ENCODE data around the gene MT2A.

MT2A gene

DNA sequence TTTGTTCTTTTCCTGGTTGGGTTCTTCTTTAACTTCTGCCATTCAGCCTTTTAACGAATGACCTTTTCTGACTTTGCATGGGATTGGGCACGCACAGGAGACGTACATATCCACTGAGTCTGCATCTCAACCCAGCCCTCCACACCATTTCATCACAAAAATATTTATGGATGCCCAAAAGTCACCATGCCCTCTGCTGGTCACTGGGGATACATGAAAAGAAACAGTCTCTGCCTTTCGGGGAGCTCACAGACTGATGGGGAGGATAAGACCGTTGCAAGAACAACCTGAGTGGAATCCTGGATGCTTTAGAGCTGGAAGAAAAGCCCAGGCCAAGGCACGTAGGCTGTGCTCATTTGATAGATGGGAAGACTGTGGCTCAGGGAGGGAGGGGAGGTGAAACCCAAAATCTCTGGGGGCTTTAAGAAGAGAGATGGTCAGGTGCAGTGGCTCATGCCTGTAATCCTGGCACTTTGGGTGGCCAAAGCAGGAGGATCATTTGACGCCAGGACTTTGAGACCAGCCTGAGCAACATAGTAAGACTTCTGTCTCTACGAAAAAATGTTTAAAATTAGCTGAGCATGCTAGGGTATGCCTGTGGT is 7.9 kb upstream of the MT2A start:
- ATAC-seq (peak; percentile 51), DNase-seq (peak; percentile 20)

- DNase-seq (no peak), ATAC-seq (no peak)
Observed at GRCh38 chr16:56601325-56601724, 7.1 kb upstream of the MT2A start.

GRCh38 chr16:56603589-56603988 is 4.8 kb upstream of the MT2A start:
- DNase-seq (peak; percentile 26), ATAC-seq (no peak)

DNA sequence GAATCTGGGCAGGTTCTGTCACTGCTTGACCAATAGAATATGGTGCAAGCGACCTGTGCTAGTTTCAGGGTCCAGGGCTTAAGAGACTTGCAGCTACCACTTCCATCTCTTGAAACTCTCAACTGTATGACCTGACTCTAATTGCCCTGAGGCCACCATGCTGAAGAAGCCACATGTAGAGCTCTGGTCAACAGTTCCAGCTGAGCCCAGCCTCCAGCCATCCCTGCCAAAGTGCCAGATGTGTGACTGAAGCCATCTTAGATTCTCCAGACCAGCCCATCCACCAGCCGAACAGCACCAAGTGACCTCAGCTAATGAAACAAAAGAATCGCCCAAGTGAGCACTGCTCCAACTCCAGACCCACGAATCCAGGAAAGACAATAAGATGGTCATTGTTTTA is 3.4 kb upstream of the MT2A start:
- no peak for DNase-seq
- ATAC-seq = no peak

GRCh38 chr16:56605475-56605874 is 2.9 kb upstream of the MT2A start:
- ATAC-seq (no peak), DNase-seq (no peak)

- ATAC-seq = no peak
- DNase-seq = peak; percentile 28
Observed at GRCh38 chr16:56606071-56606475, 2.3 kb upstream of the MT2A start.

GRCh38 chr16:56606476-56607108 is 1.8 kb upstream of the MT2A start:
- DNase-seq = no peak

DNA sequence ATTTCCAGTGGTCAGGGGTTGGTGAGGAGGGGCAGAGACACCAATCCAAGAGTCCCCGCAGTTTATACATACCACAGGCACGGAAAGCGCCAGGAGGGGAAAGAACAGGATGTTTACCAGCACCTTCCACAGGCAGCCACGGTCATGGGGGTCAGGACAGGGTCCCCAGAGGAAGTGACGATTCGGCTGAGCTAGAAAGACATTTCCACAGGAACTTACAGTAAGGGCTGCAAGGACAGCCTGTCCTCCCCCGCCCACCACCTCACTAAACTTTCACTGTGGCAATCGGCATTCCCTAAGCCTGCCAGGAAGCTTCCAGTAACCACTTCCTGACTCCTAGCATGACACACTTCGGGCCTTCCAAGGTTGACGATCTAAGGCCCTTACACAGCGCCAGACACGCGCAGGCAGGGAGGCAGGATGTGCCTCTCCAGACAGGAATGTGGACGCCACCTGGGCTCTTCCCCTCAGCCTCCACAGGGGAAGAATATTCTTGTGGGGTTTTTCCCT is 1.2 kb upstream of the MT2A start:
- ATAC-seq (no peak), DNase-seq (peak; percentile 37)

More at GRCh38 chr16:56606476-56607108, 1.8 kb upstream of the MT2A start:
- no peak for ATAC-seq

GRCh38 chr16:56607675-56608042 is 725 bp upstream of the MT2A start:
- no peak for DNase-seq
- ATAC-seq = no peak

- no peak for ATAC-seq
- DNase-seq = no peak
Observed at GRCh38 chr16:56608876-56609462, 585 bp downstream of the MT2A start.

- ATAC-seq (peak; percentile 44), DNase-seq (peak; percentile 80)
Observed at GRCh38 chr16:56609463-56609921, 1.1 kb downstream of the MT2A start.

DNA sequence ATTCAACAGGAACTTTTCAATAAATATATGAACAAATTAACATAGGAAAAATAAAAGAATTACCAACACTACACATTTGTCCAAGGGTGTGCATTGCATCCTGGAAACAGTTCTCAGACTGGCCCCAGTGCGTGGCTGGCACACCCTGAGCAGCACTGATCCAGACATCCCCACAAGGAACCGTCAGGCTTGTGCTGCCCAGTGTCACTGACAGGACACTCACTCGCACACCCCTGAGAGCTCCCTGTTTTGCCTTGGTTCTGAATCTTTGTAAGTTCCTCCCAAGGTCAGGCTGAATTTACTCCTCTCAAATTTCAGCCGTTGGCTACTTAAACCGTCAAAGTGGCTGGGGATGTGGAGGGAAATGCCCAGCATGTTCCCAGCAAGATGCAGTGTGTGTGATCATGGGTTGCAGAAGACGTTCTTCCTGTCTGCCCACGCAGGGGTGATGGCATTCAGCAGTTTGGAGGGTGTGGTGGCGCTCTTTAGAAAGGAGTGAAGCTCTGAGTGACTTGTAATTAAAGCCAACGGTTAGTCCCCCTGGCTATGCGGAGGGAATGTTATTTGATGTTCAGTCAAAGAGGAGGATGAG is 1.7 kb downstream of the MT2A start:
- ATAC-seq (peak; percentile 57), DNase-seq (peak; percentile 85)

DNA sequence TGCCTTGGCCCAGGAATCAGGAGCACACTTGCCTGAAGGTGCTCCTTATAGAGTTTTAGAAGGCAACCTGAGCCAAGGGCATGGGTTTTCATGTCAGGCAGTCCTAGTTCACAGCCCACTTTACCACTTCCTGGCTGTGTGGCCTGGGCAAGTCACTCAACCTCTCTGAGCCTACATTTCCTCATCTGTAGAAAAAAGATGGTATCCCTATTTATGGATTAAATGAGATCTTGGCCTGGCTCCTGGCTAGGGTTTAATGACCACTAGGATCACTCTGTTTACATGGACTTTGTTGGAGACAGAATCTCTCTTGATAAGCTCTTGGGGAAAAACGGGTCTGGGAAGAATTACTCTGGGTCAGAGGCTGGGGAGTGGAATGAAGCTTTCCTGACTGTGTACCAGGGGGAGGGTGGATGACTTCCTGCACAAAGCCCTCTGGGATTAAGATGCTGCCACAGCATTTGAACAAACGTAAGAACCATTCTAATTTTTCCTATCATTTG is 2.3 kb downstream of the MT2A start:
- ATAC-seq (peak; percentile 33), DNase-seq (no peak)

GRCh38 chr16:56611281-56611833 is 3.0 kb downstream of the MT2A start:
- DNase-seq (no peak), ATAC-seq (no peak)

DNA sequence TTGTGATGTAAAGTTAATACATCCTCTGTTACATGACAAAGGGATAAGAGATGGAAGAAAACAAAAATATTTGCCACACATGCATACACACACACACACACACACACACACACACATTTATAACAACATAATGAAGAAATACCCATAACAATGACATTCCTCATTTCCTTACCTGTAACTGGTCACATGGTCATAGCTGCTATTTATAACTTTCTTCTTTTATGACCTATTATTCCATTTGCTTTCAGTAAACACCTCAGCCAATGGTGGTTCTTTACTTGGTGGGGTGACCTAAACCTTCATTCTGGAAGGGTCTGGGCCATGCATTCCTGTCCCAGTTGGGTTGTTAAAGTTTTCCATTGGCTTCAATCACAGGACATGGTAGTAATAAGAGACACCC is 5.3 kb downstream of the MT2A start:
- no peak for ATAC-seq
- no peak for DNase-seq

- ATAC-seq = peak; percentile 74
- no peak for DNase-seq
Observed at GRCh38 chr16:56614549-56614991, 6.2 kb downstream of the MT2A start.

DNA sequence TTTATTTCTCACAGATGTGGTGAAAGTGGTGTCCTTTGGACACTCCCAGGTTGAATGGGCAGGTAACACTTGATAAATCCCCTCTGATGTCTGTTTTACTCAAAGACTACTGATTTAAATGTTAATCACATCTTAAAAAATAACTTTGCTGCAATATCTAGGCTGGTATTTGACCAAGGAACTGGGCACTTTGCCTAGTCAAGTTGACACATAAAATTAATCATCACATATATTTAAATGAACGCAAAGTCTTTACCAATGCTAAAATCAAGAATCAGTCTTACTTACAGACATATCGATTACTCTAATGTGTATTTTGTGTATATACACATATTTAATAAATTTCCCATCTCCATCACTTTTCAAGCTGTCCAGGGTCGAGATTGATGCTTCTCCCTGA is 7.0 kb downstream of the MT2A start:
- DNase-seq = no peak

GRCh38 chr16:56616608-56617211 is 8.3 kb downstream of the MT2A start:
- no peak for ATAC-seq

More for the DNA sequence above, 7.0 kb downstream of the MT2A start:
- no peak for ATAC-seq

DNA sequence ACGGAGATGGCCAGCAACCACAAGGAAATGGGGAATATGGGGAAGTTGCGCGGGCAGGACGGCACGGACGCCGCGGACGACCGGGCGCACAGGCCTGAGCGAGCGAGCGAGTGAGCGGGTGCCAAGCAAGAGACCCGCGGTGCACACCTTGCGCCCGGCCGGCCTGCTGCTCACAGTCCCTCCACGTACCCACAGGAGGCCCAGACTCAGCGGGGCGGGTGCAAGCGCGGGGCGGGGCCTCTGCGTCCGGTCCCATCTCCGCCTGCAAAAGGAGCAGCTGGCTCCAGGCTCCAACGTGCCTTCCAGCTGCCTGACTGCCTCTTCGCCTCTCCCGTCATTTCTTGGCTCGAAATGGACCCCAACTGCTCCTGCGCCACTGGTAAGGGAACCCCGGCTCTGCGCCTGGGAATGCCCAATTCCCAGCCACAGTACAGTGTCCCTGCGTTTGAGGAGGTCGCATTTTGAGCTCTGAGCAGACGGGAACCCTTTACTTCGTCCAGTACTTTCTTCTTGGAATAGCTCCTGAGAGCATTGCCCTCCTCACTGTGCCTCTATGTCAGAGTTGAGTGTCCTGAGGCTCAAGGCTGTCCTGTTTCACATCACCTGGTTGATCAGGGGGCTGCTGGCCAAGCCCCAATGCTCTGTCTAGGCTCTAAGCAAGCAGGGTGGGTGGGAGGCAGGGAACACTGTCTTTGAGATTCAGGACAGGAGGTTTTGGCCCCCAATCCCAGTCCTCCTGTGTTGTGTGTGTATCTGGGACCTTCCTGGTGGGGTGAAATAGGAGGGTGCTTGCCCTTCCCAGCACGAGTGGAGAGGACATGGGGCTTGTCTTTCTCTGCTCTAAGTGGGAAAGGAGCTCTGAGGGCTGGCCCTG is 9.1 kb downstream of the MT2A start:
- peak; percentile 58 for DNase-seq

More at GRCh38 chr16:56616608-56617211, 8.3 kb downstream of the MT2A start:
- DNase-seq = no peak

GRCh38 chr16:56618138-56618537 is 9.8 kb downstream of the MT2A start:
- DNase-seq = no peak
- no peak for ATAC-seq

More for the DNA sequence above, 9.1 kb downstream of the MT2A start:
- no peak for ATAC-seq

DNA sequence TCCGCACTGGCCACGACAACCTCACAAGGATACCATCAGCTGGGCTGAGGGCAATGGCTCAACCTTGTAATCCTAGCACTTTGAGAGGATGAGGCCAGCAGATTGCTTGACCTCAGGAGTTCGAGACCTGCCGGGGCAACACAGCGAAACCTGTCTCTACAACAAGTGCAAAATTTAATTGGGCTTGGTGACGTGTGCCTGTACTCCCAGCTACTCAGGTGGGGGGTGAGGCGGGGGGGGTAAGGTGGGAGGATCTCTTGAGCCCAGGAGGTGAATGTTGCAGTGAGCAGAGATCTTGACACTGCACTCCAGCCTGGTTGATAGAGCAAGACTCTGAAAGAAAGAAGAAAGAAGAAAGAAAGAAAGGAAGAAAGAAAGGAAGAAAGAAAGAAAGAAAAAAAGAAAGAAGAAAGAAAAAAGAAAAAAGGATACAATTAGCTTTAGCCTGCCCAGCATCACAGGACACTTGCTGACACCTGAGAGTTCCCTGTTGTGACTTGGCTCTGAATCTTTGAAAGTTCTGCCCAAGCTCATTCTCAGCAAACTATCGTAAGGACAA is 12.0 kb downstream of the MT2A start:
- no peak for DNase-seq

More for the DNA sequence above, 12.0 kb downstream of the MT2A start:
- ATAC-seq = no peak
